Peyer's patch (tissue), 4 donors: ENCODE results near the gene OR4F6. TPM values are rescaled to one million over a fixed set of nuclear protein-coding genes. Genes with fewer than 3 reads are reported as not detected.

Source experiments
- DNase-seq, 3 donors: peaks; one replicate each; pipeline ENCODE4 v3.0.0-alpha.2; 2017 to 2019
- H3K27ac ChIP-seq, 4 donors: fragments of 200-600 bp; sonication (generic); one replicate each; pipeline ENCODE4 v1.5.1; 2016 to 2019
- H3K27me3 ChIP-seq, 2 donors: fragments of 200-600 bp; sonication (generic); one replicate each; pipeline ENCODE4 v1.5.1; 2019
- H3K36me3 ChIP-seq, 3 donors: fragments of 200-600 bp; sonication (generic); one replicate each; pipeline ENCODE4 v1.5.1; 2016 to 2019
- H3K4me1 ChIP-seq, 4 donors: fragments of 200-600 bp; sonication (generic); one replicate each; pipeline ENCODE4 v1.5.1; 2016 to 2019
- H3K4me3 ChIP-seq, 4 donors: fragments of 200-600 bp; sonication (generic); 1 replicate in 3 of 4; 2 replicates in 1 of 4; pipeline ENCODE4 v1.5.1; 2016 to 2019; ENCODE audit warnings: mild to moderate bottlenecking in 1 of 4
- H3K9me3 ChIP-seq, 4 donors: fragments of 200-600 bp; sonication (generic); one replicate each; pipeline ENCODE4 v1.5.1; 2016 to 2019; ENCODE audit warnings: mild to moderate bottlenecking in 1 of 4
- CTCF ChIP-seq, 6 experiments: fragments of 450-650 bp in 4 of 6; fragments of 200-600 bp in 2 of 6; sonication (generic) in 1 of 6; IDR thresholded peaks; one replicate each; pipeline ENCODE4 v1.5.1; 2017 to 2019; ENCODE audit warnings: antibody characterized with exemption in 6 of 6, mild to moderate bottlenecking in 3 of 6, moderate library complexity in 1 of 6
- POLR2A ChIP-seq, 2 donors: fragments of 450-650 bp; IDR thresholded peaks; one replicate each; pipeline ENCODE4 v1.5.1; 2017; ENCODE audit warnings: antibody characterized with exemption in 2 of 2, mild to moderate bottlenecking in 2 of 2, moderate library complexity in 2 of 2
- total RNA-seq, 4 donors: library from RNA; depleted of rRNA; stranded (reverse); fragments of >200 nt; gene quantifications; one replicate each; pipeline ENCODE4 v1.1.0, GENCODE V29; 2016

Gene OR4F6
- total RNA-seq, 4 donors from 2014 or later = not detected

GRCh38 chr15:101805605-101806345, 2.5 kb downstream of the OR4F6 start:
- DNase-seq = no peak
- TF ChIP-seq POLR2A (IDR thresholded peaks at IDR 0.05) (no peak), CTCF (IDR thresholded peaks at IDR 0.05) (no peak)
- Histone ChIP-seq H3K27ac (no peak overlapping the region), H3K36me3 (no peaks in the 10 kb centered on the region), H3K27me3 (no peaks in the 10 kb centered on the region), H3K4me3 (no peak overlapping the region), H3K9me3 (no peaks in the 10 kb centered on the region), H3K4me1 (no peaks in the 10 kb centered on the region)

- no peaks in the 10 kb centered on the region for H3K27me3 ChIP-seq
- H3K4me1 ChIP-seq = no peaks in the 10 kb centered on the region
- H3K4me3 ChIP-seq = no peak overlapping the region
- TF ChIP-seq CTCF (IDR thresholded peaks at IDR 0.05) (no peak), POLR2A (IDR thresholded peaks at IDR 0.05) (no peak)
- no peak for DNase-seq
- H3K27ac ChIP-seq = no peak overlapping the region
- no peaks in the 10 kb centered on the region for H3K9me3 ChIP-seq
- no peaks in the 10 kb centered on the region for H3K36me3 ChIP-seq
These were observed 4.1 kb downstream of the OR4F6 start for GRCh38 chr15:101807345-101807945.

GRCh38 chr15:101808201-101808600, 4.9 kb downstream of the OR4F6 start:
- Histone ChIP-seq H3K9me3 (no peaks in the 10 kb centered on the region), H3K36me3 (no peaks in the 10 kb centered on the region)
- no peak for TF ChIP-seq CTCF (IDR thresholded peaks at IDR 0.05)
- no peak for TF ChIP-seq POLR2A (IDR thresholded peaks at IDR 0.05)

GRCh38 chr15:101810456-101810855, 7.1 kb downstream of the OR4F6 start:
- H3K36me3 ChIP-seq = no peaks in the 10 kb centered on the region
- DNase-seq = no peak
- TF ChIP-seq CTCF (IDR thresholded peaks at IDR 0.05) (no peak), POLR2A (IDR thresholded peaks at IDR 0.05) (no peak)
- no peak overlapping the region for H3K27ac ChIP-seq
- no peaks in the 10 kb centered on the region for H3K27me3 ChIP-seq
- no peaks in the 10 kb centered on the region for H3K9me3 ChIP-seq
- no peak overlapping the region for H3K4me3 ChIP-seq
- H3K4me1 ChIP-seq = no peaks in the 10 kb centered on the region

More at GRCh38 chr15:101808201-101808600, 4.9 kb downstream of the OR4F6 start:
- Histone ChIP-seq H3K27ac (no peak overlapping the region), H3K4me3 (no peak overlapping the region), H3K27me3 (no peaks in the 10 kb centered on the region), H3K4me1 (no peaks in the 10 kb centered on the region)
- no peak for DNase-seq

- H3K36me3 ChIP-seq = no peaks in the 10 kb centered on the region
- TF ChIP-seq POLR2A (IDR thresholded peaks at IDR 0.05) (no peak), CTCF (IDR thresholded peaks at IDR 0.05) (no peak)
- H3K4me3 ChIP-seq = no peak overlapping the region
- DNase-seq = no peak
- H3K9me3 ChIP-seq = no peaks in the 10 kb centered on the region
- no peak overlapping the region for H3K27ac ChIP-seq
- no peaks in the 10 kb centered on the region for H3K27me3 ChIP-seq
- no peaks in the 10 kb centered on the region for H3K4me1 ChIP-seq
These were observed 7.6 kb downstream of the OR4F6 start for GRCh38 chr15:101810876-101811275.
